GM12878 (cell line): Measurements from ENCODE around the gene TIE1. TPM values are rescaled to one million over a fixed set of nuclear protein-coding genes. Genes with fewer than 3 reads are reported as not detected.

ENCODE experiments used
- BHLHE40 ChIP-seq, 2 experiments: fragments of 450-650 bp in 1 of 2; IDR thresholded peaks; 2 replicates each; pipeline ENCODE4 v1.6.1; 2011 to 2017; ENCODE audit warnings: low read depth in 2 of 2, borderline replicate concordance in 1 of 2, improper control_type of control experiment in 1 of 2, low read length in 1 of 2, mild to moderate bottlenecking in 1 of 2
- BMI1 ChIP-seq: fragments of 450-650 bp; IDR thresholded peaks from 2 replicates; pipeline ENCODE4 v1.6.1; 2016; ENCODE audit warnings: mild to moderate bottlenecking, moderate library complexity, borderline replicate concordance
- CREB1 ChIP-seq: IDR thresholded peaks from 2 replicates; pipeline ENCODE4 v1.6.1; 2012; ENCODE audit warnings: low read depth, mild to moderate bottlenecking, inconsistent platforms
- ETV6 ChIP-seq, 2 experiments: fragments of 450-650 bp in 1 of 2; IDR thresholded peaks in 1 of 2; conservative IDR thresholded peaks in 1 of 2; 2 replicates each; pipeline ENCODE4 v1.6.1; 2014; ENCODE audit warnings: antibody characterized with exemption in 1 of 2, borderline replicate concordance in 1 of 2, low read depth in 1 of 2, mild to moderate bottlenecking in 1 of 2, moderate library complexity in 1 of 2
- FOS ChIP-seq: IDR thresholded peaks from 3 replicates; pipeline ENCODE4 v1.6.1; 2011; ENCODE audit warnings: borderline replicate concordance; ENCODE audit not compliant: insufficient read length; ENCODE audit errors: extremely low read depth
- GABPA ChIP-seq: IDR thresholded peaks from 2 replicates; pipeline ENCODE4 v1.6.1; 2014; ENCODE audit warnings: antibody characterized with exemption, low read depth, mild to moderate bottlenecking, inconsistent platforms
- GATAD2B ChIP-seq: fragments of 450-650 bp; conservative IDR thresholded peaks from 2 replicates; pipeline ENCODE4 v1.6.1; 2017; ENCODE audit warnings: low read depth, mild to moderate bottlenecking, moderate library complexity
- KAT2A ChIP-seq: conservative IDR thresholded peaks from 2 replicates; pipeline ENCODE4 v1.6.1; 2011; ENCODE audit warnings: low read depth, low read length; ENCODE audit not compliant: control insufficient read depth
- NR2F1 ChIP-seq: fragments of 450-650 bp; conservative IDR thresholded peaks from 2 replicates; pipeline ENCODE4 v1.6.1; 2017; ENCODE audit warnings: mild to moderate bottlenecking
- NRF1 ChIP-seq: conservative IDR thresholded peaks from 2 replicates; pipeline ENCODE4 v1.6.1; 2011; ENCODE audit warnings: mild to moderate bottlenecking, low read depth, low read length, improper control_type of control experiment
- POLR2A ChIP-seq: IDR thresholded peaks from 2 replicates; pipeline ENCODE4 v1.6.1; 2011; ENCODE audit warnings: low read depth, mild to moderate bottlenecking, low read length
- RCOR1 ChIP-seq: conservative IDR thresholded peaks from 2 replicates; pipeline ENCODE4 v1.6.1; 2012; ENCODE audit warnings: low read depth, low read length, improper control_type of control experiment
- RELA ChIP-seq: fragments of 450-650 bp; IDR thresholded peaks from 2 replicates; pipeline ENCODE4 v1.8.0; 2014; ENCODE audit warnings: borderline replicate concordance; ENCODE audit not compliant: partially characterized antibody
- RUNX3 ChIP-seq: IDR thresholded peaks from 2 replicates; pipeline ENCODE4 v1.6.1; 2012; ENCODE audit warnings: low read length, inconsistent platforms
- SIX5 ChIP-seq: IDR thresholded peaks from 2 replicates; pipeline ENCODE4 v1.6.1; 2011; ENCODE audit warnings: mild to moderate bottlenecking, low read depth, low read length, moderate library complexity; ENCODE audit not compliant: severe bottlenecking
- SMARCA5 ChIP-seq: fragments of 450-650 bp; IDR thresholded peaks from 2 replicates; pipeline ENCODE4 v1.6.1; 2017; ENCODE audit warnings: mild to moderate bottlenecking
- SREBF2 ChIP-seq: IDR thresholded peaks from 2 replicates; pipeline ENCODE4 v1.6.1; 2012; ENCODE audit warnings: mild to moderate bottlenecking, low read length
- STAT1 ChIP-seq: fragments of 450-650 bp; conservative IDR thresholded peaks from 2 replicates; pipeline ENCODE4 v1.6.1; 2014; ENCODE audit warnings: antibody characterized with exemption, mild to moderate bottlenecking
- TARDBP ChIP-seq: IDR thresholded peaks from 2 replicates; pipeline ENCODE4 v1.6.1; 2016; ENCODE audit warnings: borderline replicate concordance
- TBL1XR1 ChIP-seq: IDR thresholded peaks from 2 replicates; pipeline ENCODE4 v1.6.1; 2012; ENCODE audit warnings: low read depth, low read length, improper control_type of control experiment
- WRNIP1 ChIP-seq: IDR thresholded peaks from 2 replicates; pipeline ENCODE4 v1.6.1; 2011; ENCODE audit warnings: low read depth, low read length, improper control_type of control experiment, borderline replicate concordance
- ZBTB11 ChIP-seq: fragments of 450-650 bp; formaldehyde crosslinking; IDR thresholded peaks from 2 replicates; pipeline ENCODE4 v1.5.0; 2022; ENCODE audit warnings: mild to moderate bottlenecking, missing genetic modification characterization
- ZNF207 ChIP-seq: fragments of 450-650 bp; IDR thresholded peaks from 2 replicates; pipeline ENCODE4 v1.6.1; 2014; ENCODE audit warnings: antibody characterized with exemption, mild to moderate bottlenecking, borderline replicate concordance
- ZNF622 ChIP-seq: fragments of 450-650 bp; IDR thresholded peaks from 2 replicates; pipeline ENCODE4 v1.6.1; 2017; ENCODE audit warnings: mild to moderate bottlenecking, inconsistent platforms
- polyA plus RNA-seq, 11 experiments: library from polyadenylated mRNA; depleted of rRNA in 4 of 11; unstranded in 6 of 11; stranded (reverse) in 5 of 11; fragments of >200 nt; fragmentation: Nextera tagmentation in 4 of 11; fragmentation: Illumina TruSeq in 1 of 11; extraction: Ambion mirVana in 4 of 11; extraction: Trizol in 1 of 11; gene quantifications; 1 replicate in 1 of 11; 2 replicates in 10 of 11; pipeline versions ENCODE4 v1.2.1 to v1.2.3, GENCODE V29; 2011 to 2016; ENCODE audit warnings: inconsistent platforms in 2 of 11, missing spikeins in 2 of 11, low read depth in 1 of 11
- total RNA-seq, 4 experiments: library from RNA; depleted of rRNA in 3 of 4; stranded (reverse); fragments of >200 nt in 3 of 4; fragmentation: Illumina TruSeq in 1 of 4; extraction: Trizol in 1 of 4; gene quantifications; 2 replicates each; pipeline versions ENCODE4 v1.2.1 to v1.2.3, GENCODE V29; 2013 to 2021
- TF ChIP-seq, protein P1 (sequence below): fragments of 450-650 bp; formaldehyde crosslinking; IDR thresholded peaks from 2 replicates; pipeline ENCODE4 v1.4.0; 2022; ENCODE audit warnings: mild to moderate bottlenecking, moderate library complexity

Gene TIE1
- total and polyA plus RNA-seq, 10 of the 15 experiments (the other 5 are each of a cell fraction or from before 2014, with no cell fraction given) = 0.26 to 3.9 (median 1.3) TPM

GRCh38 chr1:43367904-43368645, 67.3 kb downstream of the TIE1 start, which contains the start of gene ELOVL1 (continued):
- TF ChIP-seq ETV6 (conservative IDR thresholded peaks at IDR 0.05 in 1 of 2, IDR thresholded peaks at IDR 0.05 in 1 of 2; ENCODE audit: borderline replicate concordance in 1 of 2, low read depth in 1 of 2) (no peak; a peak in 1 of 4 replicates), ZBTB11 (CRISPR knock-in tag) (no peak), TBL1XR1 (peak; percentile 63; the same call in 1 of the 2 replicates), BHLHE40 (IDR thresholded peaks at IDR 0.05; ENCODE audit: borderline replicate concordance in 1 of 2, low read depth in 2 of 2, low read length in 1 of 2) (peak; percentile 23 to 80; a peak in 2 of 4 replicates), SIX5 (no peak), ZNF622 (no peak), NR2F1 (peak; percentile 64), SREBF2 (no peak), FOS (no peak), STAT1 (no peak), GABPA (no peak), TARDBP (0 out of 2 replicates have a peak, but pooled peaks have one; percentile 26), GATAD2B (peak; percentile 96), RUNX3 (peak; percentile 53), CREB1 (peak; percentile 67), KAT2A (no peak), RELA (no peak), ZNF207 (0 out of 2 replicates have a peak, but pooled peaks have one; percentile 44), WRNIP1 (no peak), POLR2A (peak; percentile 94), RCOR1 (no peak), BMI1 (no peak), SMARCA5 (no peak; the same call in 1 of the 2 replicates), NRF1 (no peak)
- TF ChIP-seq, protein P1, sequence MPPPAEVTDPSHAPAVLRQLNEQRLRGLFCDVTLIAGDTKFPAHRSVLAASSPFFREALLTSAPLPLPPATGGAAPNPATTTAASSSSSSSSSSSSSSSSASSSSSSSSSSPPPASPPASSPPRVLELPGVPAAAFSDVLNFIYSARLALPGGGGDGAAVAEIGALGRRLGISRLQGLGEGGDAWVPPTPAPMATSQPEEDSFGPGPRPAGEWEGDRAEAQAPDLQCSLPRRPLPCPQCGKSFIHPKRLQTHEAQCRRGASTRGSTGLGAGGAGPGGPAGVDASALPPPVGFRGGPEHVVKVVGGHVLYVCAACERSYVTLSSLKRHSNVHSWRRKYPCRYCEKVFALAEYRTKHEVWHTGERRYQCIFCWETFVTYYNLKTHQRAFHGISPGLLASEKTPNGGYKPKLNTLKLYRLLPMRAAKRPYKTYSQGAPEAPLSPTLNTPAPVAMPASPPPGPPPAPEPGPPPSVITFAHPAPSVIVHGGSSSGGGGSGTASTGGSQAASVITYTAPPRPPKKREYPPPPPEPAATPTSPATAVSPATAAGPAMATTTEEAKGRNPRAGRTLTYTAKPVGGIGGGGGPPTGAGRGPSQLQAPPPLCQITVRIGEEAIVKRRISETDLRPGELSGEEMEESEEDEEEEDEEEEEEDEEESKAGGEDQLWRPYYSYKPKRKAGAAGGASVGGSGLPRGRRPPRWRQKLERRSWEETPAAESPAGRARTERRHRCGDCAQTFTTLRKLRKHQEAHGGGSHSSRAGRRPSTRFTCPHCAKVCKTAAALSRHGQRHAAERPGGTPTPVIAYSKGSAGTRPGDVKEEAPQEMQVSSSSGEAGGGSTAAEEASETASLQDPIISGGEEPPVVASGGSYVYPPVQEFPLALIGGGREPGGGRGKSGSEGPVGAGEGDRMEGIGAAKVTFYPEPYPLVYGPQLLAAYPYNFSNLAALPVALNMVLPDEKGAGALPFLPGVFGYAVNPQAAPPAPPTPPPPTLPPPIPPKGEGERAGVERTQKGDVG (CRISPR knock-in tag) = no peak
